Right forelimb (tissue), 1 donor: ENCODE measurements around the gene FUCA2.
"Not testable (repeated sequence)": the region's sequence is repeated elsewhere in the genome, so short reads cannot be mapped to it uniquely, and the experiment has no call there.

Experiments used
- DNase-seq: peaks from one replicate; pipeline ENCODE4 v3.0.0-alpha.2; 2018

The FUCA2 gene

DNA sequence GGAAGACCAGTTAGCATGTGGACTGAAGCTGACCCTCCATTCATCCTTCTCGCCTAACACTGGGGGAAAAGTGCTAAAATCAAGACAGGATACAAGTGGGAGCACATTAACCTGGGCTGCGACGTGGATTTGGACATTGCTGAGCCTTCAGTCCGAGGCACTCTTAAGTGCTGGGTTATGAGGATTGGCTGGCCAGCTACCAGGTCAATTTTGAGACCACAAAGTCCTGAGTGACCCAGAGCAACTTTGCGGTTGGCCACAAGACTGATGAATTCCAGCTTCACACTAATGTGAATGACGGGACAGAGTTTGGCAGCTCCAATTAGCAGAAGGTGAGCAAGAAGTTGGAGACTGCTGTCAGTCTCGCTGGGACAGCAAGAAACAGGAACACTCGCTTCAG lies 20.7 kb downstream of the FUCA2 start:
- DNase-seq: no peak

DNA sequence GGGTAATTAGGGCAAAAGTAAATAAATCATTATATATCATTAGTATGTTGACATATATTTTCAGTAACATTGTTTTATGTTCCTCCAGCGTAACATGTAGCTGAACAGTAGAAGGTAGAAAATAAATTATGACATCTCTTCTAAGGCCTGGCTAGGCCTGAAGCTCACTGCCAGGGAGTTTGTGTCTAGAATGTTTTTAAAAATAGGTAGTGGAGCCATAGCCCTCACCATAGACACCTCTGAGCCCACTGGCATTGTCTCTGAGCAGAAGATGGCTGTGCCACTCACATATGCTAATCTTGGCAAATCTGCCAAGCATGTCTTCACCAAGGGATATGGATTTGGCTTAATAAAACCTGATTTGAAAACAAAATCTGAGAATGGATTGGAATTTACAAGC lies 21.3 kb downstream of the FUCA2 start:
- no peak for DNase-seq

DNA sequence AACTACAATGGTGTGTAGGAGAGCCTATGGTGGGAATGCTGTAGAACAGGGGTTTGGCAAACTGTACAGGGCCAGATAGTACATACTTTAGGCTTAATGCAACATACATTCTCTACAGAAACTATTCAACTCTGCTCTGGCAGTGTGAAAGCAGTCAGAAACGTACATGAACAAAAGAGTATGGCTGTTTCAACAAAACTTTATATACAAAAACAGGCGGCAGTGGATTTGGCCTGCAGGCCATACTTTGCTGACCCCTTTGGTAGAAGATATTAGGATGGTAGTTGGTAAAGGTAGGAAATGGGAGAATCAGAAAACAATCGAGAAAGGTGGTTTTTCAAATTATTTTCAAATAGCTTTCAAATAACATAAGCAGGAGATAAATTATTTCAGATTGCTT lies 24.8 kb downstream of the FUCA2 start:
- DNase-seq: no peak

DNA sequence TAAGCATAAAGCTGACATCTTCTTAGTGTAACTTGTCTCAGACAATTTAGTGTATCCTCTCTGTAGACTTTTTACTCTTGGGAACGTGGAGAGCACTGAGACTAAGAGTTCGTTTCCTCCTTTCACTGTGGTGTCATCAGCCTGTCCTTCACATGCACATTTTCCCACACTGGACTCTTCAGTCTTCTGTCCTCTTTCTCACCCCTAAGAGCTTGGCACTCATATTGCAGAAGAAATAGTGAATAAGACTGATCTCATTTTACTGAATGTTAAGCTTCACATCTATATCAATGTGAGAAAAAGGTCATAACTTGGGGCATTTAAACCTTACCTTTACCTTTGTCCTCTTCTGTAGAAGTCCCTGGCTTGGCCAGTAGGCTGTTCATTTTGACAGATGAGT lies 25.6 kb downstream of the FUCA2 start:
- DNase-seq: no peak

GRCh38 chr6:143482593-143482992 lies 28.9 kb downstream of the FUCA2 start:
- no peak for DNase-seq

- no peak for DNase-seq
These were observed 32.9 kb downstream of the FUCA2 start for GRCh38 chr6:143478479-143479062.

- no peak for DNase-seq
These were observed 35.0 kb downstream of the FUCA2 start for GRCh38 chr6:143476545-143476944.

GRCh38 chr6:143471822-143472221 lies 39.7 kb downstream of the FUCA2 start:
- no peak for DNase-seq

DNA sequence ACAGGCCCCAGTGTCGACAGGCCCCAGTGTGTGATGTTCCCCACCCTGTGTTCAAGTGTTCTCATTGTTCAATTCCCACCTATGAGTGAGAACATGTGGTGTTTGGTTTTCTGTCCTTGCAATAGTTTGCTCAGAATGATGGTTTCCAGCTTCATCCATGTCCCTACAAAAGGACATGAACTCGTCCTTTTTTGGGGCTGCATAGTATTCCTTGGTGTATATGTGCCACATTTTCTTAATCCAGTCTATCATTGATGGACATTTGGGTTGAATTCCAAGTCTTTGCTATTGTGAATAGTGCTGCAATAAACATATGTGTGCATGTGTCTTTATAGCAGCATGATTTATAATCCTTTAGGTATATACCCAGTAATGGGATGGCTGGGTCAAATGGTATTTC lies 42.7 kb downstream of the FUCA2 start:
- not testable (repeated sequence) for DNase-seq

DNA sequence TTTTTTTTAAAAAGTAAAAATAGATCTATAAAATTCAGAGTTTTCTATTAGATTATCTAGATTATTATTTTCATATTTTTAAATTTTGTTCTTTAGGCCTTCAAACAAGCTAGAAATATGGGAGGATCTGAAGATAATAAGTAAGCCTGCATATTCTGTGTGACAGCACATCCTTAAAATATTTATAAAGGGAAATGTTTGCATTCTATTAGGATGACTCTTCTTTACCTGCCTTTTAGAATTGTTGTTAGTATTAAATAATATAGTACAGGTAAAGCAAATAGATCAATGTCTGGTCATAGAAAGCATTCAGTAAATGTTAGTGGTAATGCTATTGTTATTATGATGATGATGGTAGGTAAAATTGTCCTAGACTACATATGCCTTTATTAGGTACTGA lies 43.5 kb downstream of the FUCA2 start:
- no peak for DNase-seq

GRCh38 chr6:143465546-143465945 lies 46.0 kb downstream of the FUCA2 start:
- DNase-seq: no peak

GRCh38 chr6:143457563-143458359 lies 53.8 kb downstream of the FUCA2 start:
- no peak for DNase-seq

GRCh38 chr6:143451531-143451930 lies 60.0 kb downstream of the FUCA2 start:
- DNase-seq: no peak

DNA sequence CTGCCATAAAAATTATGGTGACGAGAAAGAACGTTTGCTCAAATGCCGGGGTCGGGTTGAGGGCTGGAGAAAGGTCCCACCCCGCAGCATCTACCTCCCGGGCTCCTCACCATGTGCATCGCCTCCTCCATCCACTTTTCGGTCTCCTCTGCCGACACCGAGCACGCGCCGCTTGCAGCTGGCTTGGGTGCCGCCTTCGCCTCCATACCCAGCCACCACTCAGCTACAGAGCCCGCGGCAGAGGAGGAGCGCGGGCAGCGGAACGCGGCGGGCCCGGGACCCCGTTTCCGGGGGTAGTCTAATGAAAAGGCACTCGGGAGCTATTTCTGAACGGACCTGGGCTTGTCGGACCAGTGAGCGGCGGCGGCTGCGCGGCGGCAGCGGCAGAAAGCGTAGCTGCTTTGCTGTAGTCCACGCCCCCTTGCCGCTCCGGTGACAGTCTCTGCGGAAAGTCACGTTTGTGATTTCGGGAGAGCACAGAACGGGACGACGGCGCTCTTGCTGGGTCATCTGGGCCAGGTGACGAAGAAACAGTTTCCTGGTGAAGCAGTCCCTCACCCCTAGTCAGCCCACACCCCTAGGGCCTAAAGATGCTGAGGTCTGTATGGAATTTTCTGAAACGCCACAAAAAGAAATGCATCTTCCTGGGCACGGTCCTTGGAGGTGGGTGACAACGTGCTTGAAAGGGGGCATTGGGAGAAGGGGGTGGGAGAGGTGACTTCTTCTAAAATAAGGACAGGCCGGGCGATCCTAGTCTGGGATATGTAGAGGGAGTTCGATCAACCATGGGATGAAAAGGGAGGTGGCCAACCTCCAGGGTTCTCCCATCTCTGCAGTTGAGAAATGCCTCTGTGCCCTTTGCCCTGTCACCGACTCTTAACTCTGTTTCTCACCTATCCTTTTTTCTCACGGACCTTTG lies 60.8 kb downstream of the FUCA2 start, which contains the start of the genes ADAT2 and PEX3:
TSS of gene ADAT2 (minus strand) at position 243 of the 919 bp plus-strand sequence. CDS start at position 206, 37 bp downstream.
TSS of gene PEX3 (plus strand) at position 353 of the 919 bp plus-strand sequence. CDS start at position 591, 238 bp downstream.
- DNase-seq: peak; percentile 94

DNA sequence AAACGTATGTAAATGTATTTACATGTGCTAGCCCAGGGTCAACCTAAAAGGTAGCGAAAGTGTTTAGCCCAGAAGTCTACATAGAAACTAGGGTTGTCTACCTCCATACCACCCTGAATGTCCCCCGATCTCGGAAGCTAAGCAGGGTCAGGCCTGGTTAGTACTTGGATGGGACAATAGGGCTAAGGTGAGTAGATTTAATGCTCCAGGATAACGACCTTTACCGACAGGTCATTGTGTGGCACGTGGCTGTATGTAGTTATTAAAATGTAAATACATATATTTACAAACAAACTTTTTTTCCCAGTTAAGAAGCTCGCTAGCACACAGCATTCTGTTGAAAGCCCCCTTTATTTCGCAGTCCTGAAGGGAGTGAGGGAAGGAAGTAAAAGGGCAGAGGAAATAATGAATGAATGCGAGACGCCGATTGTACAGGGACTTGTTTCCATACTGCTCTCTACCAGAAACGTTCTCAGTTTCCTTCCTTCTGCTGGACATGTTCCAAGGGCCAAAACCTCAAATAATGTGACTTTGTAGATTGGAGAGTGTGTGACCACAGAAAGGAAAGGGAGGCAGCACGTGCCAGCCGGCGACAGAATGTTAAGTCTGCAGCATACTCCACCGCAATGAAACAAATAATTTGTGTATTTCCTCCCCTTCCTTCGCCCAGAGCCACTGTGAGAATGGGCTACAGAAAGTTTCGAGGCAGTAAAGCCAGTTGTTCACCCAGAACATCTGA lies 61.6 kb downstream of the FUCA2 start:
- DNase-seq: no peak

DNA sequence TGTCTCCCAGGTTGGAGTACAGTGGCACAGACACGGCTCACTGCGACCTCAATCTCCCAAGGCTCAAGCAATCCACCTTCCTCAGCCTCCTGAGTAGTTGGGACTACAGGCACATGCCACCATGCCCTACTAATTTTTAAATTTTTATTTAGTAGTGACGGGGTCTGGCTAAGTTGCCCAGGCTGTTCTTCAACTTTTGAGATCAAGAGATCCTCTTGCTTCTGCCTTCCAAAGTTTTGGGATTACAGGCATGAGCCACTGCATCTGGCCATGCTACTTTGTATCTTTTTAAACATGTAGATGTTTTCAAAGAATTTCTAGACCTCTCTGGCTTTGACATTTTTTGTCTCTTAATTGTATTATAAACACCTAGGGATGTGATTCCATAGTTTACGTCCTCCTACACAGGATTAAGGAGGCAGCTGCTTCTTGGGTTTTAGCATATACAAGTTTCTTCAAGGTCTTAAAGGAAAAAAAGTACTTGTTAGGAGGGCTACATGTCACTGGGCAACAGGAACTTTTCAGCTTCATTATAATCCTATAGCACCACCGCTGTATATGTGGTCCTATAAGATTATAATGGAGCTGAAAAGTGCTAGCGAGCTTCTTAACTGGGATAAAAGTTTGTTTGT lies 62.3 kb downstream of the FUCA2 start:
- DNase-seq: no peak

- DNase-seq: not testable (repeated sequence)
These were observed 63.7 kb downstream of the FUCA2 start for GRCh38 chr6:143447865-143448264.
